Activated CD4-positive, alpha-beta T cell treated with anti-CD3 and anti-CD28 coated beads for 1 hour (primary cell): ENCODE results near the gene SORL1-AS1.
"Not testable (repeated sequence)": the region's sequence is repeated elsewhere in the genome, so short reads cannot be mapped to it uniquely, and the experiment has no call there.

ENCODE experiments used
- DNase-seq: peaks from one replicate; pipeline ENCODE4 v3.0.0-alpha.2; 2020

SORL1-AS1 gene

GRCh38 chr11:121426476-121427399 lies 26.0 kb downstream of the SORL1-AS1 start:
- DNase-seq = peak; percentile 32

- DNase-seq = no peak
Measured at GRCh38 chr11:121425828-121426227, 26.9 kb downstream of the SORL1-AS1 start.

DNA sequence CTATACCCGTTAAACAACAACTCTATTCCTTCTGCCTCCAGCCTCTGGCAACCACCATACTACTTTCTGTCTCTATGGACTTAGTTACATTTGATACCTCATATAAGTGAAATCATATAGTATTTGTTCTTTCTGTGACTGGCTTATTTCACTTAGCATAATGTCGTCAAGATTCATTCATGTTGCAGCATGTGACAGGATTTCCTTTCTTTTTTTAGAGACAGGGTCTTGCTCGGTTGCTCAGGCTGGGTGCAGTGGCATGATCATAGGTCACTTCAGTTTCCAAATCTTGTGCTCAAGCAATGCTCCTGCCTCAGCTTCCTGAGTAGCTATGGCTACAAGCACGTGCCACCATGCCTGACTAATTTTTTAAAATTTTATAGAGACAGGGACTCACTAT lies 30.1 kb downstream of the SORL1-AS1 start:
- no peak for DNase-seq

DNA sequence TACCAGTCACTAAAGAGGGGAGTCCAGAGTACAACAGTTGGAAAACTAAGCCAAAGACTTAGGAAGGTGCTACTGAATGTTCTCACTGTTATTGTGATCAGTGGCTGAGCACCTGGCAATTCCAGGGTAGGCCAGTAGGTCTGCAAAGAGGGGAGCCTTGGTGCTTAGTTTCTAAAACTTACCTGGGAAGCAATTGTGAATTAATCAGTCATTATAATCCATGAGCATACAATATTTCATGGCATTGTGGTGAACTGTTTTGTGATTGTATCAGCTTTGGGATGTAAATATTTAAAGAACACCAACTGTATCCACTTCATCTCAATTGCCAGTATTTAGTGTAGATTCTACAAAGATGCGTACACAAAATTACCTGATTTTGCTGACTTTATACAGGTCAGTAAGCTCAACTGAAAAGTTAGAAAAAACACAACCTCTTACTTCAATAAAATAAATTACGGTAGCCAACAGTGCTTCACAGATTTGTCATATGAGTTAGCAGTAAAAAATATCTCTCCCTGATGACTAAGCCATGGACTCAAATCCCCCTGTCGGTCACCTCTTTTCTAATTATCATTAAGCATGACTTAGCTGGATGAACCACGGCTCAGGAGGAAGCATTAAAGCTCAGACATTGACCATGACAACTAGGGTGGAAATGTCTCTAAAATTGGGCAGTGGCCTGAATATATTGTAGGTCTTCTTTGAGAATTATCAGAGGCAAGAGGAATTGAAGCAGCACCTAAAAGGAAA lies 31.4 kb downstream of the SORL1-AS1 start:
- DNase-seq = no peak

GRCh38 chr11:121420398-121420797 lies 32.4 kb downstream of the SORL1-AS1 start:
- no peak for DNase-seq

DNA sequence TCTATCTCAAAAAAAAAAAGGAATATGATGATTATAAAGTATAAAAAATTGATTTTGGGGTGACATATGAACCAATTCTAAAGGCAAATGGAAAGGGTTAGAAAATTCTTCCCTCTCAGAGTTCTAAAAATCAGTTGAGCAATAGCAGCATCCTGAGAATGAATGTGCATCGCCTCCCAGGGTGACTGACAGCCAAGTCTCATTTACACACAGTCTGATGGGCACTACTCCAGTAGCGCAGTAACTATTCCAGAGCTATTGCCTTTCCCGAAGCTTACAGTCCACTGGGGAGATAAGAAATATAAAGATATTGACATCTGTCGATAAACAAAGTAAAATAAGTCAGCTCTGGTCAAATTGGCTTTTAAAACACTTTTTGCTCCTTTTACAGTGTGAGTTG lies 32.9 kb downstream of the SORL1-AS1 start:
- DNase-seq = no peak

DNA sequence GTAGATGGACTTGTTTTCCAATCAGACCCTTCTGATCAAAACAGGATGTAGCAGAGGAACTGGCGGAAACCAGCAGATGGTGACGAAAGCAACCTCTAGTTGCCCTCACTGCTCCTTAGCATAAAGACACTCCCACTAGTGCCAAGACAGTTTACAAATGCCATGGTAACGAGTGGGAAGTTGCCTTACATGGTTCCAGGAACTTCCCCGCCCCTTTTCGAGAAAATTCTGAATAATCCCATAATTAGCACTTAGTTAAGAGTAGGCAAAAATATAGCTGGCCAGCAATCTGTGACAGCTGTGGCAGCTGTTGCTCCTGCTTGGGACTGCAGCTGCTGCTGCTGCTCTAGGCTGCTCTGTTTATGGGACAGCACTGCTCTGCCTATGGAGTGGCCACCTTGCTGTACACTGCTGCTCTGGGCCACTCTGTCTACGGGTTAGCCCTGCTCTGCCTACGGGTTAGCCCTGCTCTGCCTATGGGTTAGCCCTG lies 34.1 kb downstream of the SORL1-AS1 start:
- DNase-seq = peak; percentile 14

GRCh38 chr11:121417607-121418006 lies 35.2 kb downstream of the SORL1-AS1 start:
- DNase-seq = no peak

GRCh38 chr11:121417055-121417551 lies 35.7 kb downstream of the SORL1-AS1 start:
- peak; percentile 18 for DNase-seq

DNA sequence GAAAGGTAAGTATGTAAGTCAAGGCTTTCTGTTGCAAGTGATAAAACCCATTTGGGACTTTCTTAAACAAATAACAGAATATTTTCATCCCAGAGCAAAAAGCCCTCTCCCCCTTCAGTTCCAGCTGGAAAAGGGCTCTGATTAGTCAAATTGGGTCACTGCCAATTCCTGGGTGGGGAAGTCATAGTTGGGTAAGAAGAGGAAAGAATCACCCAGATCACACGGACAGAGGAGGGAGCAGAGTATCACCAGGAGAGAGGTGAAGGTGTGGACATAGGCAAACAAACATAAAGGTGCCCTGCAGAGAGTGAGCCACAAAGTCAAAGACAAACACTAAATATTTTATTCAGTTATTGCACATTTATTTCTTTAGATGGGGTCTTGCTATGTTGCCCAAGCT lies 36.9 kb downstream of the SORL1-AS1 start:
- no peak for DNase-seq

GRCh38 chr11:121414141-121414913 lies 38.4 kb downstream of the SORL1-AS1 start:
- no peak for DNase-seq

- no peak for DNase-seq
Measured at GRCh38 chr11:121412711-121413415, 39.9 kb downstream of the SORL1-AS1 start.

DNA sequence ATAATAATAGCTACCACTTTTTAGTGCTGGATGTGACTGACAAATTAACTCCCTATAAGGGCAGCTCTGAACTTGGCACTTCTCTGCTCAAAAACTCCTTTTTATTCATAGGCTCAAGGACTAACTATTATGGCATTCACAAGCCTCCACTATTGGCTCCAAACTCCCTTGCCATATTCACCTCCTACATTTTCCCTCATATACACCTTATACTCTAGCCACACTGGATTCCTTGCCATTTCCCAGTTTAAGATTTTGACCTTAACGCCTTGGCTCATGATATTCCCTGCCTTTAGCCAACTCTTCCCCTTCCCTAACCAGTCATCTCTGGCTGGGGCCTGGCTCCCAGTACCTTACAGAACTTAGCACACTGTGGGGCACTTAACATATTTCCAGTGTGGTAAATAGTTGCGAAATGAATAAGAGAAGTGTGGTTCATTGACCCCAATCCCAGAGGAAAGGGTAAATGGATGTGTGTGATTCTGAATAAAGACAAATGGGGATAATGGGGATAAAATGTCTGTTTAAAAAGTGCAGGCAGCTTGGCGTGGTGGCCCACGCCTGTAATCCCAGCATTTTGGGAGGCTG lies 40.7 kb downstream of the SORL1-AS1 start:
- no peak for DNase-seq

- not testable (repeated sequence) for DNase-seq
Measured at GRCh38 chr11:121411330-121411729, 41.4 kb downstream of the SORL1-AS1 start.

GRCh38 chr11:121410041-121410440 lies 42.7 kb downstream of the SORL1-AS1 start:
- not testable (repeated sequence) for DNase-seq

DNA sequence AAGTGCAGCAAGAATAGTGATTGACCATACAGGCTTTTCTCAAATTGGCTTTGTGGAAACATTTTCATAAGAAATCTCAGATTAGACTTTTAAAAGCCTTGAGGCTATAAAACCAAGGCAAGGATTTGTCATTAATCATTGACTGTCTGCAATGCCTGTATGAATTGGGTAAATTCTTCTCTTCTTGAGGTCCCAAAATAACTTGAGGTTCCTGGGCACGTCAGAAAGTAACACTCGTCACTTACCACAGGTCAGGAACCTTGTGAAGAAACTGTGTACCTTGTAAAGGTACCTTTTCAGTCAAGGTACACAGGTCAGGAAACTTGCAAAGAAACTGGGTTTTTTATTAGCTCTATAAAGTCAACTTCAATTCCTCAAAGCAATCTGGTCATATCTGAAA lies 43.9 kb downstream of the SORL1-AS1 start:
- no peak for DNase-seq

DNA sequence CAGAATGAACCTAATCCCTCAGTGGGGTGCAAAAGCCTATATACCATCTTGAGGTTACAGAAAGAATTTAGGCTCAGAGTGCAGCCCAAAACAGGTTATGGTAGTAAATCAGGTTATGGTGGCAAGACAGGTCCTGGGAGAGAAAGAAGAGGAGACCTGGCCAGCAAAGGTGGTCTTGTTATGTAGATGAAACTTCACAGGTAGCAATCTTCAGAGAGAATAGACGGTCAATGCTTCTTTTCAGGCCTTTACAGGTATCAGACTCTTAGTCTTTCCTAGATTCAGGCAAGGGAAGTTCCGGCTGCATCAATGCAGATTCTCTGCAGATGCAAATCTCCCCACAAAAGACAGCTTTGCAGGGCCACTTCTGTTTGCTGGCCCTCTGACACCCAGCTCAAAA lies 46.5 kb downstream of the SORL1-AS1 start:
- DNase-seq = no peak

- DNase-seq = no peak
Measured at GRCh38 chr11:121405646-121406045, 47.1 kb downstream of the SORL1-AS1 start.

- no peak for DNase-seq
Measured at GRCh38 chr11:121394785-121395184, 58.0 kb downstream of the SORL1-AS1 start.

DNA sequence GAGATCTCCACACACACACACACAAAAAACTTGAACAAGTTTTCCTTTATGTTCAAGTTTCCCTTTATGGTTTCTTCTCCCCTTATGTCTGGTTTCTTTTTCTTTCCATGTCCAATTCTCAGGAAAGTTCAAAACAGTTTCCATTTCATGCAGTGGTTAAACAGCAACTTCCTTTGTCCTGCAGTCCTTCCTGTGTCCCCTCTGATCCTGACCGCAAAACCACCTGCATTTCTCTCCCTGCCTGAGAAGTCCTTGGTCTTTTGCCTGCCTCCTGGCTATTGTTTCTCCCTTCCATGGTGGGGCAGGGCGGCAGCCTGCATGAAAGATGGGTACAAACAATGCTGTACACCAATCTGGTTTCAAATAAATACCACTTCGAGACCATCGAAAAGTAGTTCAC lies 58.9 kb downstream of the SORL1-AS1 start:
- DNase-seq = no peak

GRCh38 chr11:121391914-121392313 lies 60.9 kb downstream of the SORL1-AS1 start:
- no peak for DNase-seq

- no peak for DNase-seq
Measured at GRCh38 chr11:121389651-121390050, 63.1 kb downstream of the SORL1-AS1 start.
